Measurements from ENCODE around the gene OR2T10. TPM values are rescaled to one million over a fixed set of nuclear protein-coding genes. Genes with fewer than 3 reads are reported as not detected.

Gene OR2T10
- total and polyA plus RNA-seq, 2 of the 4 experiments (the other 2 are of a cell fraction): not detected

- no peaks in the 10 kb centered on the region for H4K20me1 ChIP-seq (ENCODE audit: insufficient read depth, low read length)
- DNase-seq: no peak
- H2AFZ ChIP-seq (replicated peaks; ENCODE audit: low read length, poor library complexity): no peak overlapping the region
- BruUV-seq (replicated peaks): no TSS peak
- H3K4me1 ChIP-seq (ENCODE audit: control insufficient read depth, insufficient read depth, low read length): no peaks in the 10 kb centered on the region
- intact Hi-C loops (cut with micrococcal nuclease): no loop called here
- in situ Hi-C loops (cut with MboI; ENCODE audit: low sequenced_read_pairs): no loop called here
- H4K8ac ChIP-seq (ENCODE audit: low read depth in 2 of 2, low read length in 2 of 2): no peak overlapping the region
- no peaks in the 10 kb centered on the region for H3K36me3 ChIP-seq (ENCODE audit: control insufficient read depth, insufficient read depth, low read length)
- no peak overlapping the region for H2AK5ac ChIP-seq (ENCODE audit: low read depth, low read length)
- no peak overlapping the region for H3K9ac ChIP-seq (ENCODE audit: low read depth, low read length)
- H3K14ac ChIP-seq (replicated peaks; ENCODE audit: low read depth, low read length): no peak overlapping the region
- H3K27ac ChIP-seq (ENCODE audit: insufficient read depth, low read length): no peak overlapping the region
- no peak overlapping the region for H3K4me3 ChIP-seq (ENCODE audit: insufficient read depth, low read depth, low read length)
- no peaks in the 10 kb centered on the region for H3K79me1 ChIP-seq (ENCODE audit: low read depth in 1 of 2, low read length in 2 of 2)
- ChIA-PET POLR2A (ENCODE audit: unreplicated experiment) (no interaction called here), CTCF (no interaction called here)
- WGBS, 2 experiments (ENCODE audit: extremely low coverage in 2 of 2, insufficient read length in 1 of 2): no CpG with 5 or more reads among the region's 5 CpGs
- no peak overlapping the region for H3K18ac ChIP-seq (ENCODE audit: low read depth, low read length)
- no peak overlapping the region for H2AK9ac ChIP-seq (replicated peaks; ENCODE audit: low read depth, low read length, poor library complexity)
- dilution Hi-C loops (cut with HindIII; ENCODE audit: low sequenced_read_pairs, unreplicated experiment): no loop called here
- no peak overlapping the region for H4K91ac ChIP-seq (ENCODE audit: insufficient read depth, low read depth, low read length)
- H3K23ac ChIP-seq (ENCODE audit: low read depth, low read length): no peak overlapping the region
- H4K5ac ChIP-seq (ENCODE audit: low read depth, low read length): no peak overlapping the region
- H3K27me3 ChIP-seq (ENCODE audit: control insufficient read depth, insufficient read depth, low read length): no peaks in the 10 kb centered on the region
- H3K56ac ChIP-seq (ENCODE audit: extremely low read depth, insufficient read depth, low read length): no peak overlapping the region
- H3K9me3 ChIP-seq (ENCODE audit: control insufficient read depth, insufficient read depth, low read length): no peaks in the 10 kb centered on the region
- H3K4me2 ChIP-seq (ENCODE audit: low read depth, low read length): no peak overlapping the region
- H2BK20ac ChIP-seq (ENCODE audit: low read depth, low read length): no peak overlapping the region
- H2BK5ac ChIP-seq (ENCODE audit: low read depth, low read length, poor library complexity, severe bottlenecking): no peak overlapping the region
- TF ChIP-seq MAFK (IDR thresholded peaks at IDR 0.05; ENCODE audit: low read depth, low read length) (no peak), POLR2A (IDR thresholded peaks at IDR 0.05; ENCODE audit: low read depth, low read length) (no peak), BHLHE40 (IDR thresholded peaks at IDR 0.05; ENCODE audit: low read depth, low read length) (no peak), CTCF (conservative IDR thresholded peaks at IDR 0.05; ENCODE audit: low read depth, low read length) (no peak), MAZ (IDR thresholded peaks at IDR 0.05; ENCODE audit: borderline replicate concordance, low read depth, low read length) (no peak), NFE2L2 (IDR thresholded peaks at IDR 0.05; ENCODE audit: low read depth, low read length) (no peak), MXI1 (IDR thresholded peaks at IDR 0.05; ENCODE audit: borderline replicate concordance, low read depth, low read length) (no peak), FOS (IDR thresholded peaks at IDR 0.05; ENCODE audit: low read depth, low read length) (no peak), RCOR1 (IDR thresholded peaks at IDR 0.05; ENCODE audit: insufficient replicate concordance, low read length) (no peak), RFX5 (IDR thresholded peaks at IDR 0.05; ENCODE audit: low read depth, low read length) (no peak), CHD1 (IDR thresholded peaks at IDR 0.05; ENCODE audit: low read depth, low read length) (no peak), USF2 (IDR thresholded peaks at IDR 0.05; ENCODE audit: low read depth, low read length) (no peak)
- TF ChIP-seq, protein P1, sequence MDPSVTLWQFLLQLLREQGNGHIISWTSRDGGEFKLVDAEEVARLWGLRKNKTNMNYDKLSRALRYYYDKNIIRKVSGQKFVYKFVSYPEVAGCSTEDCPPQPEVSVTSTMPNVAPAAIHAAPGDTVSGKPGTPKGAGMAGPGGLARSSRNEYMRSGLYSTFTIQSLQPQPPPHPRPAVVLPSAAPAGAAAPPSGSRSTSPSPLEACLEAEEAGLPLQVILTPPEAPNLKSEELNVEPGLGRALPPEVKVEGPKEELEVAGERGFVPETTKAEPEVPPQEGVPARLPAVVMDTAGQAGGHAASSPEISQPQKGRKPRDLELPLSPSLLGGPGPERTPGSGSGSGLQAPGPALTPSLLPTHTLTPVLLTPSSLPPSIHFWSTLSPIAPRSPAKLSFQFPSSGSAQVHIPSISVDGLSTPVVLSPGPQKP (IDR thresholded peaks at IDR 0.05; ENCODE audit: borderline replicate concordance, low read depth, low read length): no peak
- no peak overlapping the region for H3K4ac ChIP-seq (ENCODE audit: low read depth, low read length)
- no peak overlapping the region for H2BK120ac ChIP-seq (ENCODE audit: low read depth, low read length)
- ATAC-seq (ENCODE audit: low read depth): no peak
- no peak overlapping the region for H2BK15ac ChIP-seq (ENCODE audit: low read depth, low read length)
- H3K9me1 ChIP-seq (ENCODE audit: insufficient read depth, low read length): no peaks in the 10 kb centered on the region
Measured at GRCh38 chr1:248625971-248626370, 28.5 kb upstream of the OR2T10 start.

Measured in IMR-90 (cell line).